NCI-H1436 treated with DMSO at 0.1 percent for 48 hours (cell line): ENCODE measurements around the gene SMPD4.
"Not testable (repeated sequence)": the region's sequence is repeated elsewhere in the genome, so short reads cannot be mapped to it uniquely, and the experiment has no call there.

Experiments used
- DNase-seq: peaks from one replicate; lab custom pipeline; 2025; lab: John Stamatoyannopoulos, UW

SMPD4 gene

DNA sequence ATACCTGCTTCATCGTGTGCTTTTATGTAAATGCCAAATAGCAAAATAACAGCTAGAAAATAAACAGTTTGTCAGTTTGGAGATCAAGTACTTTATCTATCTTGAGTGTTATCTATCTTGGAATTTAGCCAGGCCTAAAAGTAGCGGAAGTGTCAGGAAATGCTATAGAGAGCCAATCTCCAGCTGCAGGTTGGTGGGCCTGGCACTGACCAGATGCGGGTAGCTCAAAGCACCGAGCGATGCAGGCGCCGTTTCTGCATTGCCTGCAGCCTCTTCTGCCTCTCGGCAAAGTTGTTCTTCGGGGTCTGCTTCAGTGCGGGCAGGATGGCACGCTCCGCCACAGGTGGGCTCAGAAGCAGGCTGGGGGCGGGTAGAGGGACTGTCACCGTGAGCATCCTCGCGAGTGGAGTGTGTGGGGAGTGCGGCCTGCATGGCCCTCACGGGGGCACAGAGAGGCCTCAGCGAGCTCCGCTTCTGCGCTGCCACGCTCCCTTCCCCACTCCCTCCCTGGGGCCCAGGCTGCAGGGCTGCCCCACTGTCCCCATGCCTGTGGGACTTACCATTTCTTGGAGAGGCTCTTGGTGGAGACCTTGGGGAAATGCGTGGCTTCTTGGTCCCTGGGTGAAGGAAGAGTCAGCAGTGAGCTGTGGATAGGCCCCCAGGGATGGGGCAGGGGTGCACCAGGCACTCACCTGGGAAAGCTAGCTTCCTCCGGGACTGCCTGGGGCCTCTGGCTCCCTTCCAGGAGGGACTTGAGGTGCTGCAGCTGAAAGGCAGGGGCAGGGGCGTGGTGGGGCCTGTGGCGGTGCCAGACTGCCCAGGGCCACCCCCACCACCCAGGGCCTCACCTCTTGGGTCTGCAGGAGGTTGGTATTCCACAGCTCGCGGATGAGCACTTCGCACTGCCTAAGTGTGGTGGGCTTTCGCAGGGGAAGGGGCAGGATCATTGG, 41.8 kb downstream of the SMPD4 start:
- not testable (repeated sequence) for DNase-seq

DNA sequence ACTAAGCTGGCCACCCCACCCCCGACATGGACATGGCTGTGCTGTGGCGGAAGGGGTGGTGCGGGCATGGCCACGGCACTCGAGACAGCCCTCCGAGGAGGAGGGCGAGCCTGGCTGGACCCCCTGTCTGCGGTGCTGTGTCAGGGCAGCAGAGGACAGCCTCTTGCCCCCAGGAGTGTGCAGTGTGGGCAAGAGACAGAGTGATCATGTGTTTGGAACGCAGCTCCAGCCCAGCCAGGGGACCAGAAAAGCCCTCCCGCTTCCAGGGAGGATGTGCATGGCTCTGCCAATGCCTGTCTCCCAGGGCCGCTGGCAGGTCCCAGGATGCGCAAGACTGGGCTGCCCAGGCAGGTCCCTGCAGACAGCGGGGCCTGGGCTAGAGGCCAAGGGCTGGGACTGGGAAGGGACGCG, 42.6 kb downstream of the SMPD4 start:
- DNase-seq = not testable (repeated sequence)

DNA sequence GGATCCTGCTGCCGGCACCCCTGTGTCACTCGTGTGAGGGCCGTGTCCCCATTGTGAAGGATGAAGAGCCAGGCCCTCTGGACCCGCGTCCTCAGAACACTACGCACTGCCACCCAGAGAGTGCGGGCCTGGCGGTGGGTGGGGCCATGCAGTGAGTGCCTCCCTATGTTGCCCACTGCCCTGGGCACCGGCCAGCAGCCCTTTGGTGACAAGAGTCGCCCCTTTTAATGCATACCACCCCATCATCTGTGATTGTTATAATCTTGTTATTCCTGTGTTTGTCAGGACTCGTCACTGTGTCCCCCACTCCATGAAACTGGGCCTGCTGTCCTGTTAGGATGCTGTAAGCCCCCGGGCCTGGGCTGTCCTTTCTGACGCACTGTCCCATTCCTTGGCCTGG, 43.1 kb downstream of the SMPD4 start:
- DNase-seq = not testable (repeated sequence)

DNA sequence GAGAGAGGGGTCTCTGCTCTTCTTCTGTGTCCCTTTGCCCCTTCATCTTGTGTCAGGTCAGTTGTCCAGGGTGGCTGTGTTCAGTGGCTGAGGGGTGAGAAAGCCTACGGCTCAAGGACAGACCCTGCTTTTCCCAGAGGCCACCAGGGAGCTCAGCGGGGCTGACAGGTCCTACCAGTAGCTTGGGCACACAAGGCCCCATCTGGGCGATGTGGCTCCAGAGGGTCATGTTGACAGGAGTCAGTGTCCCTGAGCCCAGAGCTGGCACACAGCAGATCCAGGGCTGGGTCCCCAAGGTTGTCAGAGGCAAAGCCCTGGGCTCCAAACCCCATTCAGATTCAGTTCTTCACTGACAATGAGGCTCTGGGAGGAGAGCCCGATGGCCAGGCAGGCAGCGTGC, 44.3 kb downstream of the SMPD4 start:
- DNase-seq = not testable (repeated sequence)

DNA sequence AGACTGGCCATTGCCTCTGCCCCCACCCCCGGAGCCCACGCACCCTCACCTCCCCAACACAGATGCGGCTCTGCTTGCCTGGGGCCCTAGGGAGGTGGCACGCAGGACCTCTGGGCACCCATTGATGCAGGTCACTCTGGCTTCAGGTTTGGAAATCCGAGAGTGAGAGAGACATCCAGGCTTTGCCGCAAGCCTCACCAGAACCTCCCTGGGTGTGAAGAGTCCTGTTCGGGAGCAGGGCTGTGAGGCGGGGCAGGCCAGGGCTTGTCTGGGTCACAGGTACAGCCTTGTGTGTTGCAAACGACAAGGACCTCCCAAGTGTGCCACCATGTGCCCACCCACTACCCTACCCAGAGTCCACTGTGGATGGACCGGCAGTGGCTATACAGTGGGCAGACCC, 44.9 kb downstream of the SMPD4 start:
- not testable (repeated sequence) for DNase-seq

DNA sequence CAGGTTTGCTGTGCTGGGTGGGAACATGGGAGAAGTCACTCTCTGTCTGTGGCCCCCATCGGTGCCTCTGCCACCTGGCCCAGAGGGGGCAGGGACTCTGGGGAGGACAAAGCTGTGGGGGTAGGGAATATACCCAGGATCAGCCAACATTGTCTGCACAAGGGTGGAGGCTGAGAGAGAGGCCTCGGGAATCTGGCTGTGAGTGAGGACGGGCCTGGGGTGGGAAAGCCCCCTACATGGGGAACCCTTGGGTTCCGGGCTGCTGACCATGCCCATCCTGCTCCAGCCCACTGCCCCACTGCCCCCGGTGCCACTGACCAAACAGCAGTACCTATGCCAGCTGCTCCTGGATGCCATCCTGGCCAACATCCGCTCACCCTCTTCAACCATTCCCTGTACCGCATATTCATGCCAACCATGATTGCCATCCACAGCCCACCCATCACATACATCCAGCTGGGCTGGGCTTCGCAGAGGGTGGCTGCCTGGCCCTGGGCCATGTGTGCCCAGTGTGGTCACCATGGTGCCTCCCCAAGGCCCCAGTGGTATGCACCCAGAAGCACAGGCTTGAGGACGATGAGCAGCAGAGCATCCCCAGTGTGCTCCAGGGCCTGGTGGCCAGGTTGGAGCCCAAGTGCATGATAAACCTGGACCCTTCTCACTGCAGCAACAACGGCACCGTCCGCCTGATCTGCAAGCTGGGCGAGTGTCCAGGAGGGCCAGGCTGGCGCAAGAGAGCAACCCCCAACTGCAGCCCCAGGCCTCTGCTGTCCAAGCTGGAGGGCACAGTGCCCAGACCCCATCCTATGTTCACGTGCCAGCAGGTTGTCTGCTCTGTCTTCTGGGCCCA, 45.5 kb downstream of the SMPD4 start:
- no peak for DNase-seq

DNA sequence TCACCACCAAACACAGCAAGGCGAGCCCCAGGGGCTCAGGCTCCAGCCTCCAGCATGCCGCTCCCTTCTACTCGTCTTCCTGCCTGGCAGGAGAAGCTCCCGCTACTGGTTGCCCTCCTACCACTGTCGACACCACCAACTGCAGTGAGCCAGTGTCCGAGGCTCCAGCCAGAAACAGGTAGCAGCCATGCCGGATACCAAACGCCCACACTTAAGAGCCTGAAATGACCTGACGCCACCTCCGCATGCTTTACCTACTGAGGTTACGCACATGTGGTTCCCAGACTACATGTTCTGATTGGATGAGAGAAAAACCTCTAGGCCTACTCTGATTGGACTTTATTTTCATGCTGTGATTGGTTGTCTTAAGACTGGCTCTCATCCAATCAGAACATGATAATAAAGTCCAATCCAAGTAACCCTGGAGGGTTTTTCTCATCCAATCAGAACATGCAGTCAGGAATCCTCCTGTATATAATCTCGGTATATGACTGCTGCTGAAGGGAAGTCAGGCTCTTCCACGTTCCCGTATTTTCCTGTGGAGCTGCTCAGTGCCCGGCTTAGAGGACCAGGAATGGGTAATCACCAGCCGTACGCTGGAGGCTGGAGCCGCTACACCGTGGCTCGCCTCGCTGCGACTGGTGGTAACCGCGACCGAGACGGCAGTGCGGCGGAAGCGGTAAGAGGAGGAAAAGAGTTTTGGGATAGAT, 52.1 kb downstream of the SMPD4 start, which contains the start of gene POTEF:
TSS of gene POTEF (minus strand) at position 103 of the 710 bp plus-strand sequence. CDS start 8,707 bp downstream, outside the sequence.
- not testable (repeated sequence) for DNase-seq

DNA sequence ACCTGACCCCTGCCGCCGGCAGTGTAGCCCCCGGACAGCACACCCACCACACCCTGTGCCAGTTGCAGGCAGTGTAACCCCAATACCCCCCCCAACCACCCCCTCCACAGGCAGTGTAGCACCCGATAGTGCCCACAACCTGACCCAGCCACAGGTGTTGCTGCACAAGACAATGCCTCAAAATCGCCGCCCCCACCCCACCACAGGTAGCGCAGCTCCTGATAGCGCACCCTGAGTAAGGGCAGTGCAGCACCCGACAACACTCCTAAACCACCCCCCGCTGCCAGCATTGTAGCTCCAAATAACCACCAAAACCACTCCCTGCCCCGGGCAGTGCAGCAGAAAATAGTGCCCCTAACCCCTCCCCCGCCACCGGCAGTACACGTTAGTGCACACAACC, 52.9 kb downstream of the SMPD4 start:
- not testable (repeated sequence) for DNase-seq

DNA sequence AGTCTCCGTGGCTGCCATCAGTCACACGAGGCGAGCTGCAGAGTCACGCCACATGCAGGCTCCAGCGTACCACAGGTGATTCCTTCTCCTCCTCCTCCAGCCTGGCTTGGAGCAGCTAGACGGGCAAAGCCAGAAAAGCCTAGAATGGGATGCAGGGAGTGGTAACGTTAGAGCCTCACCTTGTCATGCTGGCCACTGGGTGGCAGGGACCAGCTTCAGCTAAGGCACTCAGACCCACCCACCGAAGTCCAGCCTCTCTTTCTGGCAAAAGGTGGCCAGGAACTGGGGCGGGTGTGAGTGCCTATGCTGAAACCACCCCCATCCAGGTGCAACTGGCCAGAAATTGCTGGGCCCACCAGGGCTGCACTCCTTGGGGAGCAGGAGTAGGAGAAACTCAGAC, 53.7 kb downstream of the SMPD4 start:
- not testable (repeated sequence) for DNase-seq

DNA sequence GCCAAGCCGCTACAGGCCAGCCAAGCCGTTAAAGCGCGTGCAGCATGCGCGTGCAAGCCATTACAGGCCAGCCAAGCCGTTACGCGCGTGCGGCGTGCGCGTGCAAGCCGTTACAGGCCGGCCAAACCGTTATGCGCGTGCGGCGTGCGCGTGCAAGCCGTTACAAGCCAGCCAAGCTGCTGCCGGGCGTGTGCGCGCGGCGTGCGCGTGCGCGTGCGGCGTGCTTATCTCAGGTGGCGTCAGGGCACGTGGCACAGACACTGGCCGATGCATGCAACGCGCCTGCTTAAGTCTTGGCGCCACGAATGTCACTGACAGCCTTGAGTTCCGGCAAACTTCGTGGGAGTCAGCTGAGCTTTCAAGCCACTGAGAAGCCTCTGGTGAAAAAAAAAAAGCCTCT, 60.5 kb downstream of the SMPD4 start:
- DNase-seq = not testable (repeated sequence)

DNA sequence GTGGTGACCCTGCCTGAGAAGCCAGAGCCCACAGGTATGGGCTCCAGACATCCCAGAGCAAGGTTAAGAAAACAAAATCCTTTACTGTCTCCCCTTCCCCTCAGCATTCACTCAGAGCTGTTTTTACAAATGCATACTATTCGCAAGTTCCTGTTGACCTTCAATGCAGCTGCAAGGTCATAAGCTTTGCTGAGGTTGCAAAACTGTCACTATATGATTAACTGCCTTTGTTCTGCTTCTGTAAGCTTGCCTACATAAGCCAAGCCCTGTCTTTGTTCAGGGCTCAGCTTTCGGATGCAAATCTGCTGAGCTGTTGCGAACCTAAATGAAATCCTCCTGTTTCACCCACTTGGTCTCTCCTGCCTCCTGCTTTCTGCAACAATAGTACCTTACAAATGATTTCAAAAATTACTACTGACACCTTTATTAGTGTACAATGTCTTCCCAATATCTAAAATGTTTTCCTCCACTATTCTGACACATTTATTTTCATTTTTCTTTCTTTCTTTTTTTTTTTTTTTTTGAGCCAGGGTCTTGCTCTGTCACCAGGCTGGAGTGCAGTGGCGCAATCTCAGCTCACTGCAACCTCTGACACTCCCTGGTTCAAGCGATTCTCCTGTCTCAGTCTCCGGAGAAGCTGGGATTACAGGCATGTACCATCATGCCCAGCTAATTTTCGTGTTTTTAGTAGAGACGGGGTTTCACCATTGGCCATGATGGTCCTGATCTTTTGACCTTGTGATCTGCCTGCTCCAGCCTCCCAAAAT, 78.6 kb downstream of the SMPD4 start:
- DNase-seq = not testable (repeated sequence)
